Spleen (tissue), 11 donors: ENCODE data around the gene ZWINT. TPM values are rescaled to one million over a fixed set of nuclear protein-coding genes. Genes with fewer than 3 reads are reported as not detected.

Experiments used
- DNase-seq: peaks from one replicate; pipeline ENCODE4 v3.0.0-alpha.2; 2020
- H3K27ac ChIP-seq, 8 donors: fragments of 200-600 bp; sonication (generic) in 7 of 8; 1 replicate in 4 of 8; 2 replicates in 4 of 8; pipeline versions ENCODE4 v1.5.0 to v1.8.0; 2016 to 2021; ENCODE audit warnings: inconsistent platforms in 4 of 8, mild to moderate bottlenecking in 4 of 8, moderate library complexity in 1 of 8
- H3K27me3 ChIP-seq, 7 donors: fragments of 200-600 bp; sonication (generic) in 6 of 7; replicated peaks in 1 of 7; 1 replicate in 4 of 7; 2 replicates in 3 of 7; pipeline versions ENCODE4 v1.5.0 to v1.8.0; 2016 to 2021; ENCODE audit warnings: inconsistent platforms in 3 of 7, mild to moderate bottlenecking in 1 of 7
- H3K36me3 ChIP-seq, 6 donors: fragments of 200-600 bp; sonication (generic) in 5 of 6; 1 replicate in 4 of 6; 2 replicates in 2 of 6; pipeline versions ENCODE4 v1.5.0 to v1.8.0; 2016 to 2021; ENCODE audit warnings: inconsistent platforms in 2 of 6
- H3K4me1 ChIP-seq, 6 donors: fragments of 200-600 bp; sonication (generic) in 5 of 6; 1 replicate in 3 of 6; 2 replicates in 3 of 6; pipeline versions ENCODE4 v1.5.0 to v1.8.0; 2016 to 2021; ENCODE audit warnings: inconsistent platforms in 3 of 6
- H3K4me3 ChIP-seq, 8 donors: fragments of 200-600 bp; sonication (generic) in 7 of 8; 1 replicate in 4 of 8; 2 replicates in 4 of 8; pipeline versions ENCODE4 v1.5.0 to v1.8.0; 2016 to 2021; ENCODE audit warnings: inconsistent platforms in 4 of 8, mild to moderate bottlenecking in 4 of 8, moderate library complexity in 2 of 8
- H3K9me3 ChIP-seq, 8 donors: fragments of 200-600 bp; sonication (generic) in 7 of 8; 1 replicate in 4 of 8; 2 replicates in 4 of 8; pipeline versions ENCODE4 v1.5.0 to v1.8.0; 2016 to 2021; ENCODE audit warnings: inconsistent platforms in 4 of 8
- POLR2A ChIP-seq, 3 donors: fragments of 450-650 bp; IDR thresholded peaks; one replicate each; pipeline ENCODE4 v1.5.1; 2017; ENCODE audit warnings: antibody characterized with exemption in 3 of 3, mild to moderate bottlenecking in 1 of 3
- POLR2AphosphoS5 ChIP-seq, 3 donors: sonication (generic); formaldehyde crosslinking; IDR thresholded peaks; one replicate each; pipeline ENCODE4 v1.5.1; 2017; ENCODE audit warnings: antibody characterized with exemption in 3 of 3
- WGBS, 5 donors: extraction: QIAGEN DNeasy Blood & Tissue Kit in 3 of 5; methylation state at CpG; one replicate each; pipeline versions ENCODE4 v1.1.5 to v1.1.7; 2013 to 2018; 5-methylcytosine and 5-hydroxymethylcytosine counted together
- intact Hi-C: fragments of 100-400 bp; cut with DNase I; formaldehyde crosslinking; loops from one replicate; pipeline ENCODE4 v1.15.0; 2023; ENCODE audit warnings: low total_unique reads
- polyA plus RNA-seq, 3 donors: library from polyadenylated mRNA; stranded (reverse); fragments of 200-250 nt; gene quantifications; one replicate each; pipeline ENCODE4 v1.2.1, GENCODE V29; 2013
- total RNA-seq, 7 donors: library from RNA; depleted of rRNA in 3 of 7; stranded (reverse); fragments of >200 nt in 3 of 7; fragmentation: NEBNext Ultra II Directional in 4 of 7; extraction: Animal tissue kit (Norgen Biotek cat#: 25700) in 4 of 7; gene quantifications; one replicate each; pipeline versions ENCODE4 v1.1.0 to v1.2.1, GENCODE V29; 2016 to 2021
- TF ChIP-seq, protein P1 (sequence below), 11 experiments: fragments of 200-600 bp in 7 of 11; fragments of 450-650 bp in 4 of 11; sonication (generic) in 4 of 11; IDR thresholded peaks in 8 of 11; conservative IDR thresholded peaks in 3 of 11; 1 replicate in 7 of 11; 2 replicates in 4 of 11; pipeline versions ENCODE4 v1.4.0 to v1.8.0; 2016 to 2021; ENCODE audit warnings: antibody characterized with exemption in 11 of 11, inconsistent platforms in 4 of 11, mild to moderate bottlenecking in 1 of 11
- donor health status: healthy with polysubstance abuse.
- donor health status: DM: no; HTN: no; CAD: no; lungs with moderate emphysema.
- donor health status: DM: no; HTN: no; CAD: no.
- donor health status: Bipolar disorder and iron deficiency.
- donor health status: healthy.
- donor health status: DM: no; HTN: no; CAD: no.
- donor health status: DM: yes; HTN: yes; CAD: no.

The ZWINT gene
- total and polyA plus RNA-seq, 10 donors: 3.0 to 12.2 (median 6.8) TPM

DNA sequence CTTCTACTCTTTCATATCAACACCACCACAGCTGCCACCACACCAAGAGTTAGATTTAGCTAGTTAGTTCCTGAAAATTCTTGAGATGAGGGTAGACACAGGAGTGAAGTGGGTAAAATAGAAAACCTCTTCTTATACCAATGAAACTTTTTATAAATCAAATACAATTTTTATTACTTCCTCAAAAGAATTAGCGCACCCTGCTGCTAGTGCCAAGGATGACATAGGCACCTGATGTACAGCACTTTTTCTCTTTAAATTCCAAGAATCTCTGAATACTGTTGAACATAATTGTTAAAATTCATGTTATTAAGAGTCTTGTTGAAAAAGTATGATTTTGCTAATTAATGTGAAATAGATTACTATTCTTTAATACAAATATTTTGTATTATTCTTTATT is 11.4 kb downstream of the ZWINT start:
- 74 to 93% (median 80%) methylated on average over 1 of the region's 1 CpG for WGBS, 5 donors
- no peak for DNase-seq
- no peaks in the 10 kb centered on the region for H3K9me3 ChIP-seq
- H3K36me3 ChIP-seq: no peaks in the 10 kb centered on the region
- intact Hi-C loops: no loop called here
- TF ChIP-seq POLR2A (IDR thresholded peaks at IDR 0.05): no peak
- no peak for TF ChIP-seq POLR2AphosphoS5 (IDR thresholded peaks at IDR 0.05)
- TF ChIP-seq, protein P1, sequence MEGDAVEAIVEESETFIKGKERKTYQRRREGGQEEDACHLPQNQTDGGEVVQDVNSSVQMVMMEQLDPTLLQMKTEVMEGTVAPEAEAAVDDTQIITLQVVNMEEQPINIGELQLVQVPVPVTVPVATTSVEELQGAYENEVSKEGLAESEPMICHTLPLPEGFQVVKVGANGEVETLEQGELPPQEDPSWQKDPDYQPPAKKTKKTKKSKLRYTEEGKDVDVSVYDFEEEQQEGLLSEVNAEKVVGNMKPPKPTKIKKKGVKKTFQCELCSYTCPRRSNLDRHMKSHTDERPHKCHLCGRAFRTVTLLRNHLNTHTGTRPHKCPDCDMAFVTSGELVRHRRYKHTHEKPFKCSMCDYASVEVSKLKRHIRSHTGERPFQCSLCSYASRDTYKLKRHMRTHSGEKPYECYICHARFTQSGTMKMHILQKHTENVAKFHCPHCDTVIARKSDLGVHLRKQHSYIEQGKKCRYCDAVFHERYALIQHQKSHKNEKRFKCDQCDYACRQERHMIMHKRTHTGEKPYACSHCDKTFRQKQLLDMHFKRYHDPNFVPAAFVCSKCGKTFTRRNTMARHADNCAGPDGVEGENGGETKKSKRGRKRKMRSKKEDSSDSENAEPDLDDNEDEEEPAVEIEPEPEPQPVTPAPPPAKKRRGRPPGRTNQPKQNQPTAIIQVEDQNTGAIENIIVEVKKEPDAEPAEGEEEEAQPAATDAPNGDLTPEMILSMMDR (IDR thresholded peaks at IDR 0.05 in 8 of 11, conservative IDR thresholded peaks at IDR 0.05 in 3 of 11): no peak
- H3K27ac ChIP-seq: no peak overlapping the region
- H3K27me3 ChIP-seq: no peaks in the 10 kb centered on the region
- no peaks in the 10 kb centered on the region for H3K4me1 ChIP-seq
- no peak overlapping the region for H3K4me3 ChIP-seq

DNA sequence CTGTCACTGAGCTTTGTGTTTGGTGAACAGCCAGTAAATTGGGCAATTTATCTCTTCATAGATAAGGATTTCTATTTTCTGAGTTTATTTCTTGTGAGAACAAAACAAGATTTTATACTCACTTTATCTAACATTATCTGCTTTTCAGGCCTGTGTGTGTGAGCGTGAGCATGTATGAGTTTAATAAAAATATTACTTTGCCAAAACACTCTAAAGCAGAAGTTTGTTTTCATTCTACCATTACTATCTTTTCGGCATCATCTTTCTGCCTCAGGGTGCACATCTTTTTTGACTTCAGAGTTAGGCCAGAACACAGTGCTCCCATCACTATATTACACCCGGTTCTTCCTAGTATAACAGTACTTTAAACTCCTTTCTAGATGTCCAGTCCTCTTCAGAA is 13.0 kb downstream of the ZWINT start:
- no peak for DNase-seq
- TF ChIP-seq POLR2AphosphoS5 (IDR thresholded peaks at IDR 0.05) (no peak), POLR2A (IDR thresholded peaks at IDR 0.05) (no peak)
- TF ChIP-seq, protein P1 (IDR thresholded peaks at IDR 0.05 in 8 of 11, conservative IDR thresholded peaks at IDR 0.05 in 3 of 11): no peak
- Histone ChIP-seq H3K36me3 (no peaks in the 10 kb centered on the region), H3K4me3 (no peak overlapping the region), H3K27ac (no peak overlapping the region), H3K27me3 (no peaks in the 10 kb centered on the region), H3K9me3 (no peaks in the 10 kb centered on the region), H3K4me1 (no peaks in the 10 kb centered on the region)
- 89 to 93% (median 90%) methylated on average over 3 of the region's 3 CpGs for WGBS, 5 donors
- intact Hi-C loops: no loop called here

DNA sequence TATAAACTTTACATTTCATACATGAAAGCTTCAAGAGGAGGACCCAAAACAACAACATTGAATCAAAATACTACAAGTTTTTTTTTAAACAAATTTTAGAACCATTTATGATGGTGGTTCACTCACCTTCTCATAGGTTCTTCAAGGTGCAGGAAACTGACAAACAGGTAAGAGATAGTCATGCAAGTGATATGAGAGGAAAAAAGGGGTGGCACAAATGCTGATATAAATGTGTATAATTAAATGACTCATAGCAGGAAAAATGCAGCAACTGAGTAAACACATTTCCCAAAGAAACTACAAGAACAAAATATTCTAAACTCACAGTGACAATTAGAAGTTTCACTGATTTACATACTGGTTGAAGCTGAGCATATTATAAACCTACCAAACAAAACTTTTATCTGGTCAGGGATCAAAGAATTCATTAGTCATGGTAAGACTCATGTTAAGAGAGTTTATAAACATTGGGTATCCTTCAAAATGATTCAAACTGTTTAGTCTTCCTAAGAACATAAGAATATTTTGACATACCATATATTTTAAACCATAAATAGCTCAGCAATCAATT is 14.1 kb downstream of the ZWINT start:
- H3K36me3 ChIP-seq: no peaks in the 10 kb centered on the region
- H3K4me1 ChIP-seq: no peaks in the 10 kb centered on the region
- H3K27me3 ChIP-seq: no peaks in the 10 kb centered on the region
- H3K27ac ChIP-seq: no peak overlapping the region
- TF ChIP-seq, protein P1 (IDR thresholded peaks at IDR 0.05 in 8 of 11, conservative IDR thresholded peaks at IDR 0.05 in 3 of 11): no peak
- TF ChIP-seq POLR2AphosphoS5 (IDR thresholded peaks at IDR 0.05): no peak
- no peak for TF ChIP-seq POLR2A (IDR thresholded peaks at IDR 0.05)
- intact Hi-C loops: no loop called here
- no peak for DNase-seq
- no peak overlapping the region for H3K4me3 ChIP-seq
- no peaks in the 10 kb centered on the region for H3K9me3 ChIP-seq

DNA sequence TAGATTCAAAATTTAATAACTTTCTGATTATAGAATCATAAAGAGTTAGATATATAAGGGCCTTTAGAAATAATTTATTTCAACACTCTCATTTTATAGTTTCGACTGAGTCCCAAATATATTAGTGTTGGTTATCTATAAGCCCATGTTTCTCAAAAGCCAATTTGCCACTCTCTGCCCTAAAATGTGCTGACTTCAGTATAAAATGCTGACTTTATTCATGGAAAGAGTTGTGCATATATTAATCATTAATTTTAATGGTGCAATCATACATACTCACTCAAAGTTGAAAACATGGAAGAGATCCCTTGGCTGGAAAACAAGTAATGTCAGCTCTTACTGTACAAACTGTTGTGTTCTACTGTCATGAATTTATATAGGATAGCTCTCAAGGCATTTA is 19.4 kb downstream of the ZWINT start:
- H3K36me3 ChIP-seq: no peaks in the 10 kb centered on the region
- no peak overlapping the region for H3K27ac ChIP-seq
- intact Hi-C loops: no loop called here
- WGBS, 5 donors: 85 to 96% (median 90%) methylated on average over 1 of the region's 1 CpG
- no peaks in the 10 kb centered on the region for H3K27me3 ChIP-seq
- H3K9me3 ChIP-seq: peaks cover 0 to 20% (median 14%) of the 10 kb centered on the region in 8 donors
- no peak overlapping the region for H3K4me3 ChIP-seq
- no peak for TF ChIP-seq POLR2A (IDR thresholded peaks at IDR 0.05)
- TF ChIP-seq, protein P1 (IDR thresholded peaks at IDR 0.05 in 8 of 11, conservative IDR thresholded peaks at IDR 0.05 in 3 of 11): no peak
- no peak for TF ChIP-seq POLR2AphosphoS5 (IDR thresholded peaks at IDR 0.05)
- DNase-seq: no peak
- H3K4me1 ChIP-seq: no peaks in the 10 kb centered on the region
